ENCODE data around the gene CHRNA4.

CHRNA4 gene

GRCh38 chr20:63370618-63371187, 9.6 kb upstream of the CHRNA4 start:
- no peak for TF ChIP-seq CTCF (IDR thresholded peaks at IDR 0.05; ENCODE audit: low read depth, low read length, missing control alignments)
- no peak for DNase-seq (ENCODE audit: low read depth)
- no peak overlapping the region for H3K4me3 ChIP-seq (ENCODE audit: low read depth, low read length)

- TF ChIP-seq CTCF (IDR thresholded peaks at IDR 0.05; ENCODE audit: low read depth, low read length, missing control alignments) = no peak
- no peak overlapping the region for H3K4me3 ChIP-seq (ENCODE audit: low read depth, low read length)
- DNase-seq (ENCODE audit: low read depth) = no peak
Measured at GRCh38 chr20:63369724-63370617, 8.8 kb upstream of the CHRNA4 start.

GRCh38 chr20:63369024-63369530, 7.9 kb upstream of the CHRNA4 start:
- DNase-seq (ENCODE audit: low read depth) = no peak
- no peak overlapping the region for H3K4me3 ChIP-seq (ENCODE audit: low read depth, low read length)
- no peak for TF ChIP-seq CTCF (IDR thresholded peaks at IDR 0.05; ENCODE audit: low read depth, low read length, missing control alignments)

GRCh38 chr20:63368151-63368550, 7.0 kb upstream of the CHRNA4 start:
- TF ChIP-seq CTCF (IDR thresholded peaks at IDR 0.05; ENCODE audit: low read depth, low read length, missing control alignments) = no peak
- no peak for DNase-seq (ENCODE audit: low read depth)
- no peak overlapping the region for H3K4me3 ChIP-seq (ENCODE audit: low read depth, low read length)

- no peak overlapping the region for H3K4me3 ChIP-seq (ENCODE audit: low read depth, low read length)
- no peak for TF ChIP-seq CTCF (IDR thresholded peaks at IDR 0.05; ENCODE audit: low read depth, low read length, missing control alignments)
- no peak for DNase-seq (ENCODE audit: low read depth)
Measured at GRCh38 chr20:63367446-63368055, 6.4 kb upstream of the CHRNA4 start.

GRCh38 chr20:63366390-63367365, 5.5 kb upstream of the CHRNA4 start:
- no peak overlapping the region for H3K4me3 ChIP-seq (ENCODE audit: low read depth, low read length)
- DNase-seq (ENCODE audit: low read depth) = no peak

More at GRCh38 chr20:63366390-63367365, 5.5 kb upstream of the CHRNA4 start:
- TF ChIP-seq CTCF (IDR thresholded peaks at IDR 0.05; ENCODE audit: low read depth, low read length, missing control alignments) = no peak

All from GM12864 (cell line).